DND-41 (cell line): ENCODE measurements around the gene MED14.

ENCODE experiments used
- ATAC-seq: fragments of 200-7000 bp; cut with Tn5 transposase; 3 replicates; pipeline ENCODE4 v1.9.1; 2021; ENCODE audit warnings: low read depth; ENCODE audit not compliant: insufficient read depth
- DNase-seq: peaks from one replicate; pipeline ENCODE4 v3.0.0-alpha.2; 2020
- H2AFZ ChIP-seq: 2 replicates; pipeline ENCODE4 v1.6.0; 2012; ENCODE audit warnings: low read depth, low read length
- H3K27ac ChIP-seq: 2 replicates; pipeline ENCODE4 v1.5.1; 2012; ENCODE audit warnings: low read length, inconsistent platforms
- H3K27me3 ChIP-seq: fragments of 200-600 bp; sonication (generic); 2 replicates; pipeline ENCODE4 v1.6.0; 2012; ENCODE audit warnings: low read length, mild to moderate bottlenecking, inconsistent platforms; ENCODE audit not compliant: insufficient read depth, poor library complexity
- H3K36me3 ChIP-seq: 2 replicates; pipeline ENCODE4 v1.5.1; 2012; ENCODE audit warnings: low read length, inconsistent platforms; ENCODE audit not compliant: insufficient read depth
- H3K4me1 ChIP-seq: 2 replicates; pipeline ENCODE4 v1.5.1; 2012; ENCODE audit warnings: mild to moderate bottlenecking, low read length; ENCODE audit not compliant: insufficient read depth
- H3K4me2 ChIP-seq: 2 replicates; pipeline ENCODE4 v1.6.0; 2012; ENCODE audit warnings: mild to moderate bottlenecking, moderate library complexity, low read length, inconsistent platforms; ENCODE audit not compliant: insufficient read depth
- H3K4me3 ChIP-seq, 2 experiments: fragments of 200-600 bp in 1 of 2; shearing (Covaris generic) in 1 of 2; 2 replicates each; pipeline ENCODE4 v1.5.1; 2012 to 2016; ENCODE audit warnings: inconsistent platforms in 2 of 2, low read length in 2 of 2, mild to moderate bottlenecking in 2 of 2, low read depth in 1 of 2, moderate library complexity in 1 of 2
- H3K79me2 ChIP-seq: 2 replicates; pipeline ENCODE4 v1.6.0; 2012; ENCODE audit warnings: low read length, inconsistent platforms; ENCODE audit not compliant: insufficient read depth
- H3K9ac ChIP-seq: 2 replicates; pipeline ENCODE4 v1.6.0; 2012; ENCODE audit warnings: low read depth, mild to moderate bottlenecking, inconsistent platforms, low read length, moderate library complexity
- H3K9me3 ChIP-seq: 2 replicates; pipeline ENCODE4 v1.5.1; 2012; ENCODE audit warnings: low read length, moderate library complexity, mild to moderate bottlenecking, inconsistent platforms; ENCODE audit not compliant: insufficient read depth, severe bottlenecking
- H4K20me1 ChIP-seq: 2 replicates; pipeline ENCODE4 v1.6.0; 2012; ENCODE audit warnings: low read length; ENCODE audit not compliant: insufficient read depth
- CTCF ChIP-seq: IDR thresholded peaks from 2 replicates; pipeline ENCODE4 v1.5.1; 2012; ENCODE audit warnings: borderline replicate concordance, low read length, moderate library complexity, mild to moderate bottlenecking; ENCODE audit not compliant: poor library complexity, severe bottlenecking; ENCODE audit errors: extremely low read depth
- EZH2 ChIP-seq: IDR thresholded peaks from 3 replicates; pipeline ENCODE4 v1.6.1; 2012; ENCODE audit warnings: borderline replicate concordance, low read depth, mild to moderate bottlenecking, moderate library complexity, low read length, inconsistent platforms; ENCODE audit not compliant: severe bottlenecking

The MED14 gene

DNA sequence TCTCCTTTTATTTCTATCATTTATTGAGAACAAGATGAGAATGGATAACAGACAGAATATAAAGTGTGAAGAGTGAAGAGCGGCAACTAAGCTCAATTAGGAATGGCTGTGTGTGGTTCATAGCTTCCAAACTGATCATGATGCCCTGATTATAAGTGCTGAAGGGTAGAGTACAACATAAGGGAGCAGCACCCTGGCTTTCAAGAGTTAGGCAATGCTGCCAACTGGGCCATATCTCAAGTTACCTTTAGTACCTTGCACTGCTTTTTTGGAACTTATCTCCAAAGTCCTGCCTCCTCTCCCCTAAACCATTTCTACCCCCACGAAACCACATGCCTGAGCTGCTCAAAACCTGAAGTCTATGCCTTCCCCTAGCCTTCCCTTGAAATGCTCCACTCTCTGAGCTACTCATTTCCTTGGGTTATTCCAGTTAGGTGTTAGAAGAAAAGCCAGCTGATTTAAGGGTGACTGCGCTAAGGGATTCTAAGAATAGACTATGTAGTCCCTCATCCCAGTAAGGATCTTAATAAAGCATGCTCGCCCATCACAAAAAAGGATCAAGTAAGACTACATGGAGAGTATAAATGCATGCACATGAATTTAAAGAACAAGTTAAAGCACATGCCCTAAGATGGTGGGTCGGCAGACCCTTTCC, 29.6 kb downstream of the MED14 start:
- Histone ChIP-seq H3K27me3 (no peaks in the 10 kb centered on the region), H3K27ac (no peak overlapping the region), H3K4me3 (no peak overlapping the region), H2AFZ (no peak overlapping the region), H3K79me2 (no peaks in the 10 kb centered on the region), H3K4me1 (no peaks in the 10 kb centered on the region), H3K9me3 (no peaks in the 10 kb centered on the region), H3K9ac (no peak overlapping the region), H3K4me2 (no peak overlapping the region), H3K36me3 (peaks cover 35% of the 10 kb centered on the region), H4K20me1 (no peaks in the 10 kb centered on the region)
- DNase-seq: no peak
- ATAC-seq: no peak
- TF ChIP-seq CTCF (no peak), EZH2 (no peak)

- Histone ChIP-seq H3K79me2 (no peaks in the 10 kb centered on the region), H3K27ac (no peak overlapping the region), H3K9ac (no peak overlapping the region), H2AFZ (no peak overlapping the region), H3K9me3 (no peaks in the 10 kb centered on the region), H3K27me3 (no peaks in the 10 kb centered on the region), H3K36me3 (peaks cover 45% of the 10 kb centered on the region; the same call in 1 of the 2 replicates), H4K20me1 (no peaks in the 10 kb centered on the region), H3K4me2 (no peak overlapping the region), H3K4me3 (no peak overlapping the region), H3K4me1 (no peaks in the 10 kb centered on the region)
- TF ChIP-seq EZH2 (no peak), CTCF (no peak)
- ATAC-seq: no peak
- DNase-seq: no peak
Measured at GRCh38 chrX:40700640-40701342, 34.6 kb downstream of the MED14 start.

DNA sequence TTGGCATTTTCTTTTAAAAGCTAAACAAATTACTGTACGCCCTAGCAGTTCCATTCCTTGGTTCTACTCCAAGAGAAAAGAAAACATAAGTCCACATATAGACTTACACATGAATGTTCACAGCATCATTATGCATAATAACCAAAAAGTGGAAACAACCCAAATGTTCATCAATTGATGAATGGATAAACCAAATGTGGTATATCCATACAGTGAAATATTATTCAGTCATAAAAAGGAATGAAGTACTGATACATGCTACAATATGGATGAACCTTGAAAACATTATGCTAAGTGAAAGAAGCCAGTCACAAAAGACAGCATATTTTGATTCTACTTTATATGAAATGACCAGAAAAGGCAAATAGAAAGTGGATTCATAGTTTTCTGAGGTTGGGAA, 36.5 kb downstream of the MED14 start:
- TF ChIP-seq EZH2 (no peak), CTCF (no peak)
- no peak overlapping the region for H3K4me2 ChIP-seq
- H3K9ac ChIP-seq: no peak overlapping the region
- H3K9me3 ChIP-seq: no peaks in the 10 kb centered on the region
- H4K20me1 ChIP-seq: no peaks in the 10 kb centered on the region
- H3K27ac ChIP-seq: no peak overlapping the region
- no peak overlapping the region for H3K4me3 ChIP-seq
- H3K79me2 ChIP-seq: no peaks in the 10 kb centered on the region
- H3K36me3 ChIP-seq: peaks cover 51% of the 10 kb centered on the region; the same call in 1 of the 2 replicates
- H3K27me3 ChIP-seq: no peaks in the 10 kb centered on the region
- no peak overlapping the region for H2AFZ ChIP-seq
- no peak for ATAC-seq
- no peak for DNase-seq
- no peaks in the 10 kb centered on the region for H3K4me1 ChIP-seq
